PC-9 (cell line): ENCODE measurements around the gene CENPP. TPM values are rescaled to one million over a fixed set of nuclear protein-coding genes. Genes with fewer than 3 reads are reported as not detected.

ENCODE experiments used
- BruUV-seq: library from RNA; stranded (reverse); fragments of 400-500 nt; replicated peaks from 2 replicates; lab custom pipeline; 2021; lab: Mats Ljungman, UMichigan
- CTCF ChIA-PET: fragments of 300-600 bp; sonication (Branson Sonifier 250); formaldehyde crosslinking; loops from one replicate; lab custom pipeline; 2022; ENCODE audit warnings: antibody characterized with exemption; lab: Charles Lee
- POLR2A ChIA-PET: fragments of 300-600 bp; sonication (Branson Sonifier 250); formaldehyde crosslinking; loops from one replicate; lab custom pipeline; 2022; ENCODE audit warnings: antibody characterized with exemption; ENCODE audit not compliant: unreplicated experiment; lab: Charles Lee
- DNase-seq, 2 experiments: peaks; one replicate each; pipeline versions ENCODE4 v3.0.0 to v3.0.0-alpha.2; 2015 to 2022; ENCODE audit warnings: mixed read lengths in 1 of 2
- H2AFZ ChIP-seq: fragments of 200-600 bp; sonication (generic); 2 replicates; pipeline ENCODE4 v1.8.1; 2017; ENCODE audit warnings: antibody characterized with exemption
- H3F3A ChIP-seq: fragments of 200-600 bp; sonication (generic); 2 replicates; pipeline ENCODE4 v1.8.1; 2017; ENCODE audit warnings: antibody characterized with exemption, mild to moderate bottlenecking, low read depth; ENCODE audit not compliant: insufficient read depth
- H3K27ac ChIP-seq: fragments of 200-600 bp; sonication (generic); 2 replicates; pipeline ENCODE4 v1.6.1; 2016; ENCODE audit warnings: mixed run types
- H3K27me3 ChIP-seq: fragments of 200-600 bp; sonication (generic); 2 replicates; pipeline ENCODE4 v1.6.1; 2016; ENCODE audit warnings: low read depth, mixed run types; ENCODE audit not compliant: insufficient read depth
- H3K36me3 ChIP-seq: fragments of 200-600 bp; sonication (generic); 2 replicates; pipeline ENCODE4 v1.6.1; 2016; ENCODE audit warnings: low read depth, mixed run types
- H3K4me1 ChIP-seq: fragments of 200-600 bp; sonication (generic); replicated peaks from 2 replicates; pipeline ENCODE4 v1.6.1; 2016; ENCODE audit warnings: mixed run types; ENCODE audit not compliant: insufficient read depth
- H3K4me2 ChIP-seq: fragments of 200-600 bp; sonication (generic); 2 replicates; pipeline ENCODE4 v1.6.1; 2017; ENCODE audit warnings: mixed run types
- H3K4me3 ChIP-seq: fragments of 200-600 bp; sonication (generic); 2 replicates; pipeline ENCODE4 v1.6.1; 2016; ENCODE audit warnings: mixed run types
- H3K79me2 ChIP-seq: fragments of 200-600 bp; sonication (generic); 2 replicates; pipeline ENCODE4 v1.6.1; 2017; ENCODE audit warnings: low read depth, mixed run types
- H3K9me2 ChIP-seq: fragments of 200-600 bp; sonication (generic); 2 replicates; pipeline ENCODE4 v1.8.1; 2017; ENCODE audit warnings: mild to moderate bottlenecking; ENCODE audit not compliant: insufficient read depth
- H3K9me3 ChIP-seq: fragments of 200-600 bp; sonication (generic); 2 replicates; pipeline ENCODE4 v1.8.1; 2016; ENCODE audit warnings: low read depth; ENCODE audit not compliant: insufficient read depth
- H4K20me1 ChIP-seq: fragments of 200-600 bp; sonication (generic); 2 replicates; pipeline ENCODE4 v1.8.1; 2017; ENCODE audit not compliant: insufficient read depth
- EZH2 ChIP-seq: fragments of 200-600 bp; sonication (generic); IDR thresholded peaks from 2 replicates; pipeline ENCODE4 v1.8.0; 2017; ENCODE audit warnings: antibody characterized with exemption, low read depth
- intact Hi-C: fragments of 100-400 bp; cut with micrococcal nuclease; formaldehyde crosslinking; loops from one replicate; pipeline ENCODE4 v1.10.0; 2022; ENCODE audit not compliant: unreplicated experiment
- total RNA-seq: library from RNA; stranded (reverse); gene quantifications from 2 replicates; pipeline ENCODE4 v1.2.3, GENCODE V29; 2021
- TF ChIP-seq, protein P1 (sequence below): fragments of 200-600 bp; sonication (generic); conservative IDR thresholded peaks from 2 replicates; pipeline ENCODE4 v1.6.1; 2017; ENCODE audit warnings: mixed run types, antibody characterized with exemption, mild to moderate bottlenecking, moderate library complexity

The CENPP gene
- total RNA-seq, 1 experiment from 2014 or later, result 10.0 TPM

GRCh38 chr9:92467511-92467910 is 141.8 kb downstream of the CENPP start:
- H3K79me2 ChIP-seq, result no peaks in the 10 kb centered on the region
- H3F3A ChIP-seq, result no peaks in the 10 kb centered on the region
- CTCF ChIA-PET, result no interaction called here
- intact Hi-C loops, result no loop called here
- no peaks in the 10 kb centered on the region for H3K4me1 ChIP-seq
- no peak overlapping the region for H3K4me3 ChIP-seq
- H4K20me1 ChIP-seq, result no peaks in the 10 kb centered on the region
- TF ChIP-seq, protein P1, sequence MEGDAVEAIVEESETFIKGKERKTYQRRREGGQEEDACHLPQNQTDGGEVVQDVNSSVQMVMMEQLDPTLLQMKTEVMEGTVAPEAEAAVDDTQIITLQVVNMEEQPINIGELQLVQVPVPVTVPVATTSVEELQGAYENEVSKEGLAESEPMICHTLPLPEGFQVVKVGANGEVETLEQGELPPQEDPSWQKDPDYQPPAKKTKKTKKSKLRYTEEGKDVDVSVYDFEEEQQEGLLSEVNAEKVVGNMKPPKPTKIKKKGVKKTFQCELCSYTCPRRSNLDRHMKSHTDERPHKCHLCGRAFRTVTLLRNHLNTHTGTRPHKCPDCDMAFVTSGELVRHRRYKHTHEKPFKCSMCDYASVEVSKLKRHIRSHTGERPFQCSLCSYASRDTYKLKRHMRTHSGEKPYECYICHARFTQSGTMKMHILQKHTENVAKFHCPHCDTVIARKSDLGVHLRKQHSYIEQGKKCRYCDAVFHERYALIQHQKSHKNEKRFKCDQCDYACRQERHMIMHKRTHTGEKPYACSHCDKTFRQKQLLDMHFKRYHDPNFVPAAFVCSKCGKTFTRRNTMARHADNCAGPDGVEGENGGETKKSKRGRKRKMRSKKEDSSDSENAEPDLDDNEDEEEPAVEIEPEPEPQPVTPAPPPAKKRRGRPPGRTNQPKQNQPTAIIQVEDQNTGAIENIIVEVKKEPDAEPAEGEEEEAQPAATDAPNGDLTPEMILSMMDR, result no peak
- TF ChIP-seq EZH2, result no peak
- H3K27me3 ChIP-seq, result no peaks in the 10 kb centered on the region
- DNase-seq, result no peak
- no peaks in the 10 kb centered on the region for H3K36me3 ChIP-seq
- no peak overlapping the region for H2AFZ ChIP-seq
- H3K9me2 ChIP-seq, result no peaks in the 10 kb centered on the region
- no peak overlapping the region for H3K4me2 ChIP-seq
- POLR2A ChIA-PET, result no interaction called here
- H3K9me3 ChIP-seq, result no peaks in the 10 kb centered on the region
- H3K27ac ChIP-seq, result no peak overlapping the region
- no TSS peak for BruUV-seq

GRCh38 chr9:92468206-92468605 is 142.5 kb downstream of the CENPP start:
- ChIA-PET POLR2A (no interaction called here), CTCF (no interaction called here)
- no peak overlapping the region for H3K27ac ChIP-seq
- intact Hi-C loops, result no loop called here
- no peaks in the 10 kb centered on the region for H3K36me3 ChIP-seq
- no peaks in the 10 kb centered on the region for H3K79me2 ChIP-seq
- no peaks in the 10 kb centered on the region for H3K4me1 ChIP-seq
- H3K4me3 ChIP-seq, result no peak overlapping the region
- H4K20me1 ChIP-seq, result no peaks in the 10 kb centered on the region
- DNase-seq, result no peak
- H3K27me3 ChIP-seq, result no peaks in the 10 kb centered on the region
- no peaks in the 10 kb centered on the region for H3K9me3 ChIP-seq
- no peak overlapping the region for H3K4me2 ChIP-seq
- TF ChIP-seq, protein P1, result no peak
- no peak for TF ChIP-seq EZH2
- no peaks in the 10 kb centered on the region for H3K9me2 ChIP-seq
- no peak overlapping the region for H2AFZ ChIP-seq
- no peaks in the 10 kb centered on the region for H3F3A ChIP-seq
- no TSS peak for BruUV-seq

- H3K4me2 ChIP-seq, result no peak overlapping the region
- H3K4me1 ChIP-seq, result no peaks in the 10 kb centered on the region
- H3K4me3 ChIP-seq, result no peak overlapping the region
- ChIA-PET POLR2A (no interaction called here), CTCF (no interaction called here)
- no peaks in the 10 kb centered on the region for H3F3A ChIP-seq
- H4K20me1 ChIP-seq, result no peaks in the 10 kb centered on the region
- no peak for DNase-seq
- no peaks in the 10 kb centered on the region for H3K9me2 ChIP-seq
- H3K27me3 ChIP-seq, result no peaks in the 10 kb centered on the region
- no peaks in the 10 kb centered on the region for H3K9me3 ChIP-seq
- H3K36me3 ChIP-seq, result no peaks in the 10 kb centered on the region
- H2AFZ ChIP-seq, result no peak overlapping the region
- no peaks in the 10 kb centered on the region for H3K79me2 ChIP-seq
- H3K27ac ChIP-seq, result no peak overlapping the region
- intact Hi-C loops, result no loop called here
- TF ChIP-seq, protein P1, result no peak
- TF ChIP-seq EZH2, result no peak
- no TSS peak for BruUV-seq
These were observed 148.8 kb downstream of the CENPP start for GRCh38 chr9:92474587-92474986.
